ENCODE data around the gene GALNT18. TPM values are rescaled to one million over a fixed set of nuclear protein-coding genes. Genes with fewer than 3 reads are reported as not detected.

The GALNT18 gene
- total and polyA plus RNA-seq, 2 experiments from 2014 or later = 4.3 to 10.8 TPM

- no peak overlapping the region for H3K4me3 ChIP-seq
- H3K4me1 Mint-ChIP-seq = peaks cover 11% of the 10 kb centered on the region; the same call in 2 of the 3 replicates
- no peaks in the 10 kb centered on the region for H3K4me1 ChIP-seq (ENCODE audit: insufficient read depth)
- no peaks in the 10 kb centered on the region for H3K9me2 ChIP-seq (ENCODE audit: insufficient read depth)
- H3K27me3 Mint-ChIP-seq (ENCODE audit: insufficient read depth, low read depth, poor library complexity) = peaks cover 3% of the 10 kb centered on the region
- H3K36me3 Mint-ChIP-seq (ENCODE audit: low read depth) = peaks cover 1% of the 10 kb centered on the region
- no peak overlapping the region for H3K27ac Mint-ChIP-seq
- H3K79me2 ChIP-seq (replicated peaks; ENCODE audit: insufficient read depth) = no peaks in the 10 kb centered on the region
- H3K27ac ChIP-seq (ENCODE audit: low read depth) = no peak overlapping the region
- peaks cover 4% of the 10 kb centered on the region for H3K9me3 Mint-ChIP-seq
- DNase-seq (ENCODE audit: low spot score) (no peak), ATAC-seq (no peak)
- H3K36me3 ChIP-seq (ENCODE audit: insufficient read depth) = no peaks in the 10 kb centered on the region
- no peak overlapping the region for H2AFZ ChIP-seq
- TF ChIP-seq STAT1 (IDR thresholded peaks at IDR 0.05; ENCODE audit: unreplicated experiment) (no peak), JUNB (IDR thresholded peaks at IDR 0.05; ENCODE audit: unreplicated experiment) (no peak), CREB1 (CRISPR knock-in tag; IDR thresholded peaks at IDR 0.05; ENCODE audit: low read depth) (no peak), POLR2AphosphoS5 (IDR thresholded peaks at IDR 0.05; ENCODE audit: low read depth) (no peak), ZNF331 (CRISPR knock-in tag; IDR thresholded peaks at IDR 0.05; ENCODE audit: low read depth) (no peak), ZNF114 (CRISPR knock-in tag; IDR thresholded peaks at IDR 0.05) (no peak), EZH2phosphoT487 (IDR thresholded peaks at IDR 0.05; ENCODE audit: unreplicated experiment) (no peak), CTCF (conservative IDR thresholded peaks at IDR 0.05; ENCODE audit: low read depth in 2 of 2) (no peak), NANOG (IDR thresholded peaks at IDR 0.05; ENCODE audit: borderline replicate concordance) (no peak), ETS1 (IDR thresholded peaks at IDR 0.05) (no peak), ZNF462 (CRISPR knock-in tag; IDR thresholded peaks at IDR 0.05) (no peak), REST (IDR thresholded peaks at IDR 0.05; ENCODE audit: unreplicated experiment) (no peak), EZH2 (IDR thresholded peaks at IDR 0.05; ENCODE audit: low read depth, unreplicated experiment) (no peak)
- H4K20me1 ChIP-seq (replicated peaks; ENCODE audit: insufficient read depth) = no peaks in the 10 kb centered on the region
- H3K4me3 Mint-ChIP-seq = no peak overlapping the region
- no peaks in the 10 kb centered on the region for H3K27me3 ChIP-seq (ENCODE audit: insufficient read depth)
- H3K4me2 ChIP-seq = no peak overlapping the region
- no peaks in the 10 kb centered on the region for H3F3A ChIP-seq (replicated peaks; ENCODE audit: low read depth)
Observed at GRCh38 chr11:11252403-11252802, 369.4 kb downstream of the GALNT18 start.
